IPS-NIHi7 (cell line): ENCODE data around the gene MEG3.
"Not testable (repeated sequence)": the region's sequence is repeated elsewhere in the genome, so short reads cannot be mapped to it uniquely, and the experiment has no call there.

Source experiments
- DNase-seq: peaks from one replicate; pipeline ENCODE4 v3.0.0; 2012; ENCODE audit warnings: mixed read lengths; ENCODE audit errors: extremely low spot score

MEG3 gene

GRCh38 chr14:100788942-100789341 is 37.0 kb upstream of the MEG3 start:
- no peak for DNase-seq

- no peak for DNase-seq
These were observed 36.2 kb upstream of the MEG3 start for GRCh38 chr14:100789460-100790417.

- no peak for DNase-seq
These were observed 35.2 kb upstream of the MEG3 start for GRCh38 chr14:100790502-100791347.

GRCh38 chr14:100791348-100791735 is 34.6 kb upstream of the MEG3 start:
- no peak for DNase-seq

GRCh38 chr14:100791995-100792394 is 33.9 kb upstream of the MEG3 start:
- no peak for DNase-seq

- no peak for DNase-seq
These were observed 29.0 kb upstream of the MEG3 start for GRCh38 chr14:100796946-100797345.

GRCh38 chr14:100800041-100800440 is 25.9 kb upstream of the MEG3 start:
- no peak for DNase-seq

GRCh38 chr14:100801433-100801832 is 24.5 kb upstream of the MEG3 start:
- DNase-seq = not testable (repeated sequence)

- DNase-seq = no peak
These were observed 23.7 kb upstream of the MEG3 start for GRCh38 chr14:100802179-100802578.

- no peak for DNase-seq
These were observed 23.2 kb upstream of the MEG3 start for GRCh38 chr14:100802766-100803165.

- no peak for DNase-seq
These were observed 22.7 kb upstream of the MEG3 start for GRCh38 chr14:100803226-100803625.

GRCh38 chr14:100803676-100804075 is 22.2 kb upstream of the MEG3 start:
- DNase-seq = no peak

GRCh38 chr14:100804138-100804537 is 21.8 kb upstream of the MEG3 start:
- DNase-seq = no peak

- peak; percentile 44 for DNase-seq
These were observed 21.2 kb upstream of the MEG3 start for GRCh38 chr14:100804558-100805309.

GRCh38 chr14:100806386-100806785 is 19.5 kb upstream of the MEG3 start:
- DNase-seq = no peak

- no peak for DNase-seq
These were observed 18.4 kb upstream of the MEG3 start for GRCh38 chr14:100807496-100807895.

- no peak for DNase-seq
These were observed 17.8 kb upstream of the MEG3 start for GRCh38 chr14:100807979-100808734.

GRCh38 chr14:100810435-100810834 is 15.5 kb upstream of the MEG3 start:
- no peak for DNase-seq

GRCh38 chr14:100810861-100811461 is 15.0 kb upstream of the MEG3 start:
- DNase-seq = no peak

- no peak for DNase-seq
These were observed 12.6 kb upstream of the MEG3 start for GRCh38 chr14:100813291-100813690.
